ENCODE measurements around the gene BCAT1. TPM values are rescaled to one million over a fixed set of nuclear protein-coding genes. Genes with fewer than 3 reads are reported as not detected.

BCAT1 gene
- total and polyA plus RNA-seq, 2 experiments from 2014 or later: 53.6 to 181 TPM

DNA sequence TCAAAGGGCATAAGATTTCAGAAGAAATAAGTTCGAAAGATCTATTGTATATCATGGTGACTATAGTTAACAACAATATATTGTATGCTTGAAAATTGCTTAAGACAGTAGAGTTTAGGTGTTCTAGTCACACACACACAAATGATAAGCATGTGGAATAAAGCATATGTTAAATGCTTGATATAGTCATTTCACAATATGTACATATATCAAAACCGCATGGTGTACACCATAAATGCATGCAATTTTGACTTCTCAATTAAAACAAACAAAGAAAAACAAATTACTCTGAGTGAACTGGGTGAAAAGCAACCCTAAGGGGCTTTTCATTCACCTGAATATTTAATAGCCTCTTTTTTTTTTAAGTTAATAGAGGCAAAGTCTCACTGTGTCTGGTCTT is 40.3 kb upstream of the BCAT1 start:
- no peak overlapping the region for H3K27ac Mint-ChIP-seq
- peaks cover 1% of the 10 kb centered on the region; the same call in 1 of the 3 replicates for H3K36me3 Mint-ChIP-seq (ENCODE audit: low read depth)
- H3F3A ChIP-seq (replicated peaks; ENCODE audit: low read depth): no peaks in the 10 kb centered on the region
- H3K79me2 ChIP-seq (replicated peaks; ENCODE audit: insufficient read depth): no peaks in the 10 kb centered on the region
- H3K4me2 ChIP-seq: no peak overlapping the region
- no peak overlapping the region for H3K27ac ChIP-seq (ENCODE audit: low read depth)
- H3K27me3 Mint-ChIP-seq (ENCODE audit: insufficient read depth, low read depth, poor library complexity): peaks cover 3% of the 10 kb centered on the region
- H3K4me3 ChIP-seq: no peak overlapping the region
- peaks cover 9% of the 10 kb centered on the region; the same call in 2 of the 3 replicates for H3K9me3 Mint-ChIP-seq
- TF ChIP-seq CREB1 (CRISPR knock-in tag; IDR thresholded peaks at IDR 0.05; ENCODE audit: low read depth): no peak
- TF ChIP-seq, protein P1, sequence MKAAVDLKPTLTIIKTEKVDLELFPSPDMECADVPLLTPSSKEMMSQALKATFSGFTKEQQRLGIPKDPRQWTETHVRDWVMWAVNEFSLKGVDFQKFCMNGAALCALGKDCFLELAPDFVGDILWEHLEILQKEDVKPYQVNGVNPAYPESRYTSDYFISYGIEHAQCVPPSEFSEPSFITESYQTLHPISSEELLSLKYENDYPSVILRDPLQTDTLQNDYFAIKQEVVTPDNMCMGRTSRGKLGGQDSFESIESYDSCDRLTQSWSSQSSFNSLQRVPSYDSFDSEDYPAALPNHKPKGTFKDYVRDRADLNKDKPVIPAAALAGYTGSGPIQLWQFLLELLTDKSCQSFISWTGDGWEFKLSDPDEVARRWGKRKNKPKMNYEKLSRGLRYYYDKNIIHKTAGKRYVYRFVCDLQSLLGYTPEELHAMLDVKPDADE (IDR thresholded peaks at IDR 0.05): no peak
- no peak for TF ChIP-seq POLR2AphosphoS5 (IDR thresholded peaks at IDR 0.05; ENCODE audit: low read depth)
- H3K4me3 Mint-ChIP-seq: no peak overlapping the region
- no peak overlapping the region for H2AFZ ChIP-seq
- DNase-seq (ENCODE audit: low spot score) (no peak), ATAC-seq (no peak)
- H3K27me3 ChIP-seq (ENCODE audit: insufficient read depth): no peaks in the 10 kb centered on the region
- H3K36me3 ChIP-seq (ENCODE audit: insufficient read depth): no peaks in the 10 kb centered on the region
- H3K4me1 Mint-ChIP-seq: no peaks in the 10 kb centered on the region
- no peaks in the 10 kb centered on the region for H4K20me1 ChIP-seq (replicated peaks; ENCODE audit: insufficient read depth)
- no peaks in the 10 kb centered on the region for H3K4me1 ChIP-seq (ENCODE audit: insufficient read depth)
- no peaks in the 10 kb centered on the region for H3K9me2 ChIP-seq (ENCODE audit: insufficient read depth)

DNA sequence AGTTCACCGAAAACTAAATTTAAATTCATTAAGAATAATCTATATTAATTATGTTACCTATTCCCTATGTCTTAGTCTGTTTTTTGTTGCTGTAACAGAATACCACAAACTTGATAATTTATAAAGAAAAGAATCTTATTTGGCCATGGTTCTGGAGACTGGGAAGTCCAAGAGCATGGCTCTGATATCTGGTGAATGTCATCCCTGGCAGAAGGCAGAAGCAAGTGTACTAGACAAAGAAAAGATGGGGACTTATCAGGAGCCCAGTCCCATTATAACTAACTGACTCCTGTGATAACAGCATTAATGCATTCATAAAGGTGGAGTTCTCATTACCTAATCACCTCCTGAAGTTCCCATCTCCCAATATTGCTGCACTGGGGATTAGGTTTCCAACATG is 33.3 kb upstream of the BCAT1 start:
- no peak overlapping the region for H2AFZ ChIP-seq
- DNase-seq (ENCODE audit: low spot score) (no peak), ATAC-seq (no peak)
- H3F3A ChIP-seq (replicated peaks; ENCODE audit: low read depth): no peaks in the 10 kb centered on the region
- H4K20me1 ChIP-seq (replicated peaks; ENCODE audit: insufficient read depth): no peaks in the 10 kb centered on the region
- peaks cover 18% of the 10 kb centered on the region for H3K9me3 Mint-ChIP-seq
- H3K4me1 Mint-ChIP-seq: no peaks in the 10 kb centered on the region
- H3K9me2 ChIP-seq (ENCODE audit: insufficient read depth): peaks cover 6% of the 10 kb centered on the region; the same call in 1 of the 2 replicates
- H3K27ac ChIP-seq (ENCODE audit: low read depth): no peak overlapping the region
- H3K36me3 Mint-ChIP-seq (ENCODE audit: low read depth): peaks cover 6% of the 10 kb centered on the region; the same call in 1 of the 3 replicates
- H3K4me3 Mint-ChIP-seq: no peak overlapping the region
- H3K4me2 ChIP-seq: no peak overlapping the region
- H3K27me3 ChIP-seq (ENCODE audit: insufficient read depth): no peaks in the 10 kb centered on the region
- no peaks in the 10 kb centered on the region for H3K4me1 ChIP-seq (ENCODE audit: insufficient read depth)
- no peaks in the 10 kb centered on the region for H3K27me3 Mint-ChIP-seq (ENCODE audit: insufficient read depth, low read depth, poor library complexity)
- no peaks in the 10 kb centered on the region for H3K79me2 ChIP-seq (replicated peaks; ENCODE audit: insufficient read depth)
- no peak overlapping the region for H3K27ac Mint-ChIP-seq
- H3K36me3 ChIP-seq (ENCODE audit: insufficient read depth): no peaks in the 10 kb centered on the region
- no peak overlapping the region for H3K4me3 ChIP-seq
- no peak for TF ChIP-seq NANOG (IDR thresholded peaks at IDR 0.05; ENCODE audit: borderline replicate concordance)
- TF ChIP-seq EZH2 (IDR thresholded peaks at IDR 0.05; ENCODE audit: low read depth, unreplicated experiment): no peak
- TF ChIP-seq CTCF (conservative IDR thresholded peaks at IDR 0.05; ENCODE audit: low read depth in 2 of 2): no peak
- TF ChIP-seq, protein P1 (IDR thresholded peaks at IDR 0.05): no peak
- no peak for TF ChIP-seq EZH2phosphoT487 (IDR thresholded peaks at IDR 0.05; ENCODE audit: unreplicated experiment)
- no peak for TF ChIP-seq ZNF114 (CRISPR knock-in tag; IDR thresholded peaks at IDR 0.05)
- TF ChIP-seq JUNB (IDR thresholded peaks at IDR 0.05; ENCODE audit: unreplicated experiment): no peak
- no peak for TF ChIP-seq POLR2AphosphoS5 (IDR thresholded peaks at IDR 0.05; ENCODE audit: low read depth)
